ENCODE measurements around the gene UBA7. TPM values are rescaled to one million over a fixed set of nuclear protein-coding genes. Genes with fewer than 3 reads are reported as not detected.

Gene UBA7
- total and polyA plus RNA-seq, 2 experiments from 2014 or later = 0.14 to 0.50 TPM

DNA sequence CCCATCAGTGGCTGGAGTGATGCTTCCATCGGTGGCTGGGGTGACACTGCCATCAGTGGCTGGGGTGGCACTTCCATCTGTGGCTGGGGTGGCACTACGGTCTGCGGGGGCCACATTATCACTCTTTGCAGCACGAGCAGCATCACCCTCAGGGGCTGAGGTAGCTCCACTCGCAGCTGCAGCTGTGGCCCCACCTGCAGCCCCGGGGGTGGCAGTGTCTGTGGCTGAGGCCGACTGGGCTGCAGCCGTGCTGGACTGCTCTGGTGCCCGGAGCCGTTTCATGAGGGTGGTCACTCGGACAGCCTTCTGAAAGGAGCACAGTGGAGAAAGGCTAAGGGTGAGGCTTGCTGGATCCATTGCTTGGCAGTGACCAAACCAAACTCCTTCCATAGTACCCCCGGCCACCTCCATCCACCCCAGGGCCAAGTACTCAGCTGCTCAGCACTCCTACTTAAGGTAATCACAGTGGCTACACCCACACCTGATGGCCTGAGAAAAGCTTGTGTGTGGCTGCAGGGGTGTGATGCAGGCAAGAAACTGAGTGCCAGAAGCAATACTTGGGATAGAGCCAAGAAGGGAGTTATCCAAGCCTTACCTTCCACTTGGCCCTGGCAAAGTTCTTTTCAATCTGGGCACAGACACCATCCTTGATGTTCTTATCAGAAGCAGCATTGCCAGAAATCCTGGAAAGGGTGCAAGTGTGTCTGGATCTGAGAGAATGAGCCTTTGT, 46.0 kb upstream of the UBA7 start:
- TF ChIP-seq CTCF (conservative IDR thresholded peaks at IDR 0.05; ENCODE audit: low read depth in 2 of 2) (no peak), EZH2phosphoT487 (IDR thresholded peaks at IDR 0.05; ENCODE audit: unreplicated experiment) (no peak), CREB1 (CRISPR knock-in tag; IDR thresholded peaks at IDR 0.05; ENCODE audit: low read depth) (no peak), EZH2 (IDR thresholded peaks at IDR 0.05; ENCODE audit: low read depth, unreplicated experiment) (no peak), ZNF331 (CRISPR knock-in tag; IDR thresholded peaks at IDR 0.05; ENCODE audit: low read depth) (no peak), ZNF114 (CRISPR knock-in tag; IDR thresholded peaks at IDR 0.05) (no peak)
- TF ChIP-seq, protein P1, sequence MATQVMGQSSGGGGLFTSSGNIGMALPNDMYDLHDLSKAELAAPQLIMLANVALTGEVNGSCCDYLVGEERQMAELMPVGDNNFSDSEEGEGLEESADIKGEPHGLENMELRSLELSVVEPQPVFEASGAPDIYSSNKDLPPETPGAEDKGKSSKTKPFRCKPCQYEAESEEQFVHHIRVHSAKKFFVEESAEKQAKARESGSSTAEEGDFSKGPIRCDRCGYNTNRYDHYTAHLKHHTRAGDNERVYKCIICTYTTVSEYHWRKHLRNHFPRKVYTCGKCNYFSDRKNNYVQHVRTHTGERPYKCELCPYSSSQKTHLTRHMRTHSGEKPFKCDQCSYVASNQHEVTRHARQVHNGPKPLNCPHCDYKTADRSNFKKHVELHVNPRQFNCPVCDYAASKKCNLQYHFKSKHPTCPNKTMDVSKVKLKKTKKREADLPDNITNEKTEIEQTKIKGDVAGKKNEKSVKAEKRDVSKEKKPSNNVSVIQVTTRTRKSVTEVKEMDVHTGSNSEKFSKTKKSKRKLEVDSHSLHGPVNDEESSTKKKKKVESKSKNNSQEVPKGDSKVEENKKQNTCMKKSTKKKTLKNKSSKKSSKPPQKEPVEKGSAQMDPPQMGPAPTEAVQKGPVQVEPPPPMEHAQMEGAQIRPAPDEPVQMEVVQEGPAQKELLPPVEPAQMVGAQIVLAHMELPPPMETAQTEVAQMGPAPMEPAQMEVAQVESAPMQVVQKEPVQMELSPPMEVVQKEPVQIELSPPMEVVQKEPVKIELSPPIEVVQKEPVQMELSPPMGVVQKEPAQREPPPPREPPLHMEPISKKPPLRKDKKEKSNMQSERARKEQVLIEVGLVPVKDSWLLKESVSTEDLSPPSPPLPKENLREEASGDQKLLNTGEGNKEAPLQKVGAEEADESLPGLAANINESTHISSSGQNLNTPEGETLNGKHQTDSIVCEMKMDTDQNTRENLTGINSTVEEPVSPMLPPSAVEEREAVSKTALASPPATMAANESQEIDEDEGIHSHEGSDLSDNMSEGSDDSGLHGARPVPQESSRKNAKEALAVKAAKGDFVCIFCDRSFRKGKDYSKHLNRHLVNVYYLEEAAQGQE (IDR thresholded peaks at IDR 0.05; ENCODE audit: unreplicated experiment) = no peak
- Mint-ChIP-seq H3K9me3 (no peaks in the 10 kb centered on the region), H3K4me3 (no peak overlapping the region), H3K4me1 (peaks cover 14% of the 10 kb centered on the region; the same call in 2 of the 3 replicates), H3K36me3 (ENCODE audit: low read depth) (peaks cover 22% of the 10 kb centered on the region), H3K27ac (no peak overlapping the region), H3K27me3 (ENCODE audit: insufficient read depth, low read depth, poor library complexity) (peaks cover 6% of the 10 kb centered on the region)
- no peak for ATAC-seq
- Histone ChIP-seq H3K4me1 (ENCODE audit: insufficient read depth) (peaks cover 11% of the 10 kb centered on the region; the same call in 1 of the 2 replicates), H3K9me2 (ENCODE audit: insufficient read depth) (no peaks in the 10 kb centered on the region), H3F3A (replicated peaks; ENCODE audit: low read depth) (peaks cover 7% of the 10 kb centered on the region; the same call in 1 of the 2 replicates), H3K36me3 (ENCODE audit: insufficient read depth) (0 out of 2 replicates have a peak, but pooled peaks cover 4% of the 10 kb centered on the region), H3K27me3 (ENCODE audit: insufficient read depth) (no peaks in the 10 kb centered on the region), H2AFZ (no peak overlapping the region), H3K4me2 (no peak overlapping the region), H3K27ac (ENCODE audit: low read depth) (no peak overlapping the region), H3K4me3 (no peak overlapping the region), H4K20me1 (replicated peaks; ENCODE audit: insufficient read depth) (no peaks in the 10 kb centered on the region; the same call in 1 of the 2 replicates), H3K79me2 (replicated peaks; ENCODE audit: insufficient read depth) (peaks cover 32% of the 10 kb centered on the region)
- no peak for DNase-seq (ENCODE audit: low spot score)

All from GM23338 (cell line).